AG09309 (cell line): Measurements from ENCODE around the gene MOV10.

Source experiments
- DNase-seq: peaks from one replicate; pipeline ENCODE4 v3.0.0-alpha.2; 2010; ENCODE audit warnings: low read depth
- H3K4me3 ChIP-seq: 2 replicates; pipeline ENCODE4 v1.5.1; 2011; ENCODE audit warnings: mild to moderate bottlenecking, low read depth, low read length, moderate library complexity; ENCODE audit not compliant: control insufficient read depth
- CTCF ChIP-seq: IDR thresholded peaks from 2 replicates; pipeline ENCODE4 v1.5.1; 2011; ENCODE audit warnings: mild to moderate bottlenecking, low read depth, low read length, inconsistent platforms; ENCODE audit not compliant: insufficient read depth, control insufficient read depth; ENCODE audit errors: missing control alignments

Gene MOV10

GRCh38 chr1:112689842-112690237 lies 15.4 kb downstream of the MOV10 start:
- no peak for TF ChIP-seq CTCF
- H3K4me3 ChIP-seq: no peak overlapping the region
- DNase-seq: no peak

GRCh38 chr1:112692681-112693080 lies 18.2 kb downstream of the MOV10 start:
- DNase-seq: no peak
- no peak overlapping the region for H3K4me3 ChIP-seq
- TF ChIP-seq CTCF: no peak

- H3K4me3 ChIP-seq: no peak overlapping the region
- TF ChIP-seq CTCF: no peak
- no peak for DNase-seq
Measured at GRCh38 chr1:112693821-112694220, 19.4 kb downstream of the MOV10 start.

- no peak overlapping the region for H3K4me3 ChIP-seq
- DNase-seq: no peak
- no peak for TF ChIP-seq CTCF
Measured at GRCh38 chr1:112694363-112694929, 20.0 kb downstream of the MOV10 start.

- TF ChIP-seq CTCF: no peak
- no peak for DNase-seq
- H3K4me3 ChIP-seq: no peak overlapping the region
Measured at GRCh38 chr1:112695276-112695675, 20.8 kb downstream of the MOV10 start.

- H3K4me3 ChIP-seq: no peak overlapping the region
- TF ChIP-seq CTCF: no peak
- DNase-seq: no peak
Measured at GRCh38 chr1:112696578-112697314, 22.3 kb downstream of the MOV10 start.
